A549 (cell line): ENCODE results near the gene KRT71.

Source experiments
- FOSL2 ChIP-seq, 2 experiments: fragments of 450-650 bp in 1 of 2; fragments of >200 bp in 1 of 2; sonication (Bioruptor Twin) in 1 of 2; formaldehyde crosslinking; IDR thresholded peaks; 2 replicates each; pipeline versions ENCODE4 v1.5.0 to v1.6.1; 2016 to 2020; ENCODE audit warnings: mild to moderate bottlenecking in 1 of 2, moderate library complexity in 1 of 2
- NR3C1 ChIP-seq: fragments of >200 bp; sonication (Bioruptor Twin); formaldehyde crosslinking; IDR thresholded peaks from 3 replicates; pipeline ENCODE4 v1.6.1; 2017
- PHF8 ChIP-seq: fragments of 200-600 bp; sonication (generic); IDR thresholded peaks from 2 replicates; pipeline ENCODE4 v1.6.1; 2016; ENCODE audit warnings: low read depth, mild to moderate bottlenecking, antibody characterized with exemption, moderate library complexity, borderline replicate concordance
- POLR2A ChIP-seq: IDR thresholded peaks from 2 replicates; pipeline ENCODE4 v1.6.1; 2012; ENCODE audit warnings: mild to moderate bottlenecking, low read length
- RCOR1 ChIP-seq: fragments of 150-350 bp; IDR thresholded peaks from 2 replicates; pipeline ENCODE4 v1.6.1; 2014; ENCODE audit warnings: antibody characterized with exemption, low read length, low read depth
- SREBF2 ChIP-seq: fragments of 450-650 bp; IDR thresholded peaks from 2 replicates; pipeline ENCODE4 v1.6.1; 2014; ENCODE audit warnings: mild to moderate bottlenecking, moderate library complexity
- TF ChIP-seq, protein P1 (sequence below): fragments of >200 bp; sonication (Bioruptor Twin); formaldehyde crosslinking; IDR thresholded peaks from 3 replicates; pipeline ENCODE4 v1.5.1; 2016
- TF ChIP-seq, protein P2 (sequence below): fragments of 450-650 bp; IDR thresholded peaks from 2 replicates; pipeline ENCODE4 v1.6.1; 2014; ENCODE audit warnings: antibody characterized with exemption
- TF ChIP-seq, protein P3 (sequence below): fragments of 200-600 bp; sonication (generic); IDR thresholded peaks from 2 replicates; pipeline ENCODE4 v1.6.1; 2016; ENCODE audit warnings: antibody characterized with exemption, mild to moderate bottlenecking, moderate library complexity

DNA sequence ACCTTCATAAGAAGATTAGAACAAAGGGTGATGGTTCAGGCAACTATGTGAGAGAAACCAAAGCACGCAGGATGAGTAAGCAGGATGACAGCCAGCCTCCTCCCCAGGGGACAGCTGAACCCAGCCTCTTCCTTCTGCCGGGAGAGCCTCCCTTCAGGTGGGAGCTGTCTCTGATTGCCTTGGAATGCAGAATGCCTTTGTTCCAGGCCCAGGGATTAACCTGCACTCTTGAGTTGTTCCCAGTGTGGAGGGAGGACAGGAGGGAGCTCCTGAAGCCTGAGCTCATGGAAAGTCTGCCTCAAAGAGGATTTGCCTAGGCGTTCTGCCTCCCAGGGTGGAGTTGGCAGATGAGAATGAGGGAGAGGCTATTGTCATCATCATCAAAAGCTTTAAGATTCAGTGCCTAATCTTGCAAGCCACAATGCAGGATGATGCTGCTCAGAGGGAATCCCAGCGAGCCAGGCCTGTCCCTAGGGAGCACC is 56.3 kb downstream of the KRT71 start:
- TF ChIP-seq, protein P1, sequence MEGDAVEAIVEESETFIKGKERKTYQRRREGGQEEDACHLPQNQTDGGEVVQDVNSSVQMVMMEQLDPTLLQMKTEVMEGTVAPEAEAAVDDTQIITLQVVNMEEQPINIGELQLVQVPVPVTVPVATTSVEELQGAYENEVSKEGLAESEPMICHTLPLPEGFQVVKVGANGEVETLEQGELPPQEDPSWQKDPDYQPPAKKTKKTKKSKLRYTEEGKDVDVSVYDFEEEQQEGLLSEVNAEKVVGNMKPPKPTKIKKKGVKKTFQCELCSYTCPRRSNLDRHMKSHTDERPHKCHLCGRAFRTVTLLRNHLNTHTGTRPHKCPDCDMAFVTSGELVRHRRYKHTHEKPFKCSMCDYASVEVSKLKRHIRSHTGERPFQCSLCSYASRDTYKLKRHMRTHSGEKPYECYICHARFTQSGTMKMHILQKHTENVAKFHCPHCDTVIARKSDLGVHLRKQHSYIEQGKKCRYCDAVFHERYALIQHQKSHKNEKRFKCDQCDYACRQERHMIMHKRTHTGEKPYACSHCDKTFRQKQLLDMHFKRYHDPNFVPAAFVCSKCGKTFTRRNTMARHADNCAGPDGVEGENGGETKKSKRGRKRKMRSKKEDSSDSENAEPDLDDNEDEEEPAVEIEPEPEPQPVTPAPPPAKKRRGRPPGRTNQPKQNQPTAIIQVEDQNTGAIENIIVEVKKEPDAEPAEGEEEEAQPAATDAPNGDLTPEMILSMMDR: no peak
- no peak for TF ChIP-seq PHF8
- no peak for TF ChIP-seq POLR2A
- TF ChIP-seq SREBF2: no peak
- TF ChIP-seq, protein P2, sequence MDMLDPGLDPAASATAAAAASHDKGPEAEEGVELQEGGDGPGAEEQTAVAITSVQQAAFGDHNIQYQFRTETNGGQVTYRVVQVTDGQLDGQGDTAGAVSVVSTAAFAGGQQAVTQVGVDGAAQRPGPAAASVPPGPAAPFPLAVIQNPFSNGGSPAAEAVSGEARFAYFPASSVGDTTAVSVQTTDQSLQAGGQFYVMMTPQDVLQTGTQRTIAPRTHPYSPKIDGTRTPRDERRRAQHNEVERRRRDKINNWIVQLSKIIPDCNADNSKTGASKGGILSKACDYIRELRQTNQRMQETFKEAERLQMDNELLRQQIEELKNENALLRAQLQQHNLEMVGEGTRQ: no peak
- no peak for TF ChIP-seq NR3C1
- TF ChIP-seq RCOR1: no peak
- no peak for TF ChIP-seq FOSL2 (IDR thresholded peaks at IDR 0.05)
- TF ChIP-seq FOSL2 (CRISPR knock-in tag; IDR thresholded peaks at IDR 0.05): peak; percentile 43; the same call in 1 of the 2 replicates
- TF ChIP-seq, protein P3, sequence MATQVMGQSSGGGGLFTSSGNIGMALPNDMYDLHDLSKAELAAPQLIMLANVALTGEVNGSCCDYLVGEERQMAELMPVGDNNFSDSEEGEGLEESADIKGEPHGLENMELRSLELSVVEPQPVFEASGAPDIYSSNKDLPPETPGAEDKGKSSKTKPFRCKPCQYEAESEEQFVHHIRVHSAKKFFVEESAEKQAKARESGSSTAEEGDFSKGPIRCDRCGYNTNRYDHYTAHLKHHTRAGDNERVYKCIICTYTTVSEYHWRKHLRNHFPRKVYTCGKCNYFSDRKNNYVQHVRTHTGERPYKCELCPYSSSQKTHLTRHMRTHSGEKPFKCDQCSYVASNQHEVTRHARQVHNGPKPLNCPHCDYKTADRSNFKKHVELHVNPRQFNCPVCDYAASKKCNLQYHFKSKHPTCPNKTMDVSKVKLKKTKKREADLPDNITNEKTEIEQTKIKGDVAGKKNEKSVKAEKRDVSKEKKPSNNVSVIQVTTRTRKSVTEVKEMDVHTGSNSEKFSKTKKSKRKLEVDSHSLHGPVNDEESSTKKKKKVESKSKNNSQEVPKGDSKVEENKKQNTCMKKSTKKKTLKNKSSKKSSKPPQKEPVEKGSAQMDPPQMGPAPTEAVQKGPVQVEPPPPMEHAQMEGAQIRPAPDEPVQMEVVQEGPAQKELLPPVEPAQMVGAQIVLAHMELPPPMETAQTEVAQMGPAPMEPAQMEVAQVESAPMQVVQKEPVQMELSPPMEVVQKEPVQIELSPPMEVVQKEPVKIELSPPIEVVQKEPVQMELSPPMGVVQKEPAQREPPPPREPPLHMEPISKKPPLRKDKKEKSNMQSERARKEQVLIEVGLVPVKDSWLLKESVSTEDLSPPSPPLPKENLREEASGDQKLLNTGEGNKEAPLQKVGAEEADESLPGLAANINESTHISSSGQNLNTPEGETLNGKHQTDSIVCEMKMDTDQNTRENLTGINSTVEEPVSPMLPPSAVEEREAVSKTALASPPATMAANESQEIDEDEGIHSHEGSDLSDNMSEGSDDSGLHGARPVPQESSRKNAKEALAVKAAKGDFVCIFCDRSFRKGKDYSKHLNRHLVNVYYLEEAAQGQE: no peak
